ENCODE data around the gene TRIO.

Gene TRIO

GRCh38 chr5:14209222-14209822 is 66.2 kb downstream of the TRIO start:
- Histone ChIP-seq H3K27ac (no peak overlapping the region), H3K4me3 (ENCODE audit: low read depth in 1 of 2, low read length in 1 of 2) (no peak overlapping the region), H3K36me3 (no peaks in the 10 kb centered on the region), H3K27me3 (no peaks in the 10 kb centered on the region), H3K9me3 (no peaks in the 10 kb centered on the region), H3K4me1 (ENCODE audit: control insufficient read depth in 1 of 2, insufficient read depth in 1 of 2, low read depth in 1 of 2, low read length in 1 of 2) (peaks cover 50 to 64% of the 10 kb centered on the region in 2 experiments)
- TF ChIP-seq CTCF (IDR thresholded peaks at IDR 0.05), result no peak

GRCh38 chr5:14209836-14210235 is 66.7 kb downstream of the TRIO start:
- Histone ChIP-seq H3K4me3 (ENCODE audit: low read depth in 1 of 2, low read length in 1 of 2) (no peak overlapping the region), H3K27ac (no peak overlapping the region), H3K4me1 (ENCODE audit: control insufficient read depth in 1 of 2, insufficient read depth in 1 of 2, low read depth in 1 of 2, low read length in 1 of 2) (peaks cover 45 to 59% of the 10 kb centered on the region in 2 experiments), H3K27me3 (no peaks in the 10 kb centered on the region), H3K9me3 (no peaks in the 10 kb centered on the region), H3K36me3 (no peaks in the 10 kb centered on the region)
- TF ChIP-seq CTCF (IDR thresholded peaks at IDR 0.05), result no peak

- H3K4me3 ChIP-seq (ENCODE audit: low read depth in 1 of 2, low read length in 1 of 2), result no peak overlapping the region
- TF ChIP-seq CTCF (IDR thresholded peaks at IDR 0.05), result no peak
- H3K27me3 ChIP-seq, result no peaks in the 10 kb centered on the region
- H3K36me3 ChIP-seq, result no peaks in the 10 kb centered on the region
- H3K27ac ChIP-seq, result no peak overlapping the region
- H3K4me1 ChIP-seq (ENCODE audit: control insufficient read depth in 1 of 2, insufficient read depth in 1 of 2, low read depth in 1 of 2, low read length in 1 of 2), result peaks cover 36 to 50% of the 10 kb centered on the region in 2 experiments
- H3K9me3 ChIP-seq, result no peaks in the 10 kb centered on the region
Observed at GRCh38 chr5:14210729-14211128, 67.6 kb downstream of the TRIO start.

GRCh38 chr5:14211818-14212803 is 69.0 kb downstream of the TRIO start:
- H3K9me3 ChIP-seq, result no peaks in the 10 kb centered on the region
- peak overlapping the region; percentile 48 for H3K27ac ChIP-seq
- no peak for TF ChIP-seq CTCF (IDR thresholded peaks at IDR 0.05)
- peaks cover 27 to 38% of the 10 kb centered on the region in 2 experiments for H3K4me1 ChIP-seq (ENCODE audit: control insufficient read depth in 1 of 2, insufficient read depth in 1 of 2, low read depth in 1 of 2, low read length in 1 of 2)
- H3K36me3 ChIP-seq, result no peaks in the 10 kb centered on the region
- no peaks in the 10 kb centered on the region for H3K27me3 ChIP-seq
- no peak overlapping the region for H3K4me3 ChIP-seq (ENCODE audit: low read depth in 1 of 2, low read length in 1 of 2)

GRCh38 chr5:14212838-14213237 is 69.7 kb downstream of the TRIO start:
- H3K9me3 ChIP-seq, result no peaks in the 10 kb centered on the region
- no peaks in the 10 kb centered on the region for H3K36me3 ChIP-seq
- no peak overlapping the region for H3K4me3 ChIP-seq (ENCODE audit: low read depth in 1 of 2, low read length in 1 of 2)
- no peaks in the 10 kb centered on the region for H3K27me3 ChIP-seq
- H3K27ac ChIP-seq, result peak overlapping the region; percentile 48
- peaks cover 20 to 32% of the 10 kb centered on the region in 2 experiments for H3K4me1 ChIP-seq (ENCODE audit: control insufficient read depth in 1 of 2, insufficient read depth in 1 of 2, low read depth in 1 of 2, low read length in 1 of 2)
- no peak for TF ChIP-seq CTCF (IDR thresholded peaks at IDR 0.05)

Measured in neutrophil (primary cell).